Omental fat pad (tissue), 4 donors: ENCODE data around the gene OGDH. TPM values are rescaled to one million over a fixed set of nuclear protein-coding genes. Genes with fewer than 3 reads are reported as not detected.

Experiments
- ATAC-seq: fragments of 150-250 bp; one replicate; pipeline ENCODE4 v1.9.1; 2016; ENCODE audit warnings: mild to moderate bottlenecking, moderate library complexity; ENCODE audit not compliant: low FRiP score
- DNase-seq: peaks from one replicate; pipeline ENCODE4 v3.0.0-alpha.2; 2019; ENCODE audit warnings: low spot score
- total RNA-seq, 4 donors: library from RNA; depleted of rRNA; stranded (reverse); fragments of >200 nt; gene quantifications; one replicate each; pipeline ENCODE4 v1.1.0, GENCODE V29; 2016
- TF ChIP-seq, protein P1 (sequence below), 3 donors: fragments of 450-650 bp; IDR thresholded peaks; one replicate each; pipeline ENCODE4 v1.5.1; 2016 to 2017; ENCODE audit warnings: antibody characterized with exemption in 3 of 3, mild to moderate bottlenecking in 3 of 3, moderate library complexity in 2 of 3

The OGDH gene
- total RNA-seq, 4 donors from 2014 or later = 75.4 to 91.0 (median 82.0) TPM

DNA sequence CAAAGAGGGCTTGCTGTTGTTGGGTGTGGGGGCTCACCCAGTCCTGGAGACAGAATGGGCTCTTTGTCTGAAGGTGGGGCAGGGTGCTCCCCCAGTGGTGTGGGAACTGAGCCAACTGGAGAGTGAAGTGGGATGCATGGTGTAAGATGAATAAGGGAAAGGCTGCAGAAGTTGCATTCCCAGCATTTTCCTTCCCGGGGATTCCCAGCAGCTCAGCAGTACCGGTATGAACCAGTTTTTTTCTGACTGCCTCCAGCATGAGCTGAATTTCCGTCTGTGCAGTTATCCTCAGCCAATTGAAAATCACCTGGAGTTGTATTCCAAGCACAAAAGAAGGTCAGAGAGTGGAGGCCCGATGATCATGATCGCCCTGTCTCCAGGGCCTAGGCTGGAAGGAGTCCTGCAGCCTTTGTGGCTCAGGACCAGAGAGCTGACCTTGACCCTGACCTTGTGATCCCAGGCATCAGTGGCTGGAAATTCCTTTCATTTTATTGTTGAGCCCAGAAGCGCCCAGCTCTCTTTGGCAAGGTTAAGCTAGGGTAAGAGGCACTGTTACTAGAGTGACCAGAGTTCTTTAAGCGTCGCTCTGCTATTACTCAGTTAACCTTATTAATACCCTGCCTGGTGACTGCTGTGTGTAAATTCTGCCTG, 33.4 kb downstream of the OGDH start:
- TF ChIP-seq, protein P1, sequence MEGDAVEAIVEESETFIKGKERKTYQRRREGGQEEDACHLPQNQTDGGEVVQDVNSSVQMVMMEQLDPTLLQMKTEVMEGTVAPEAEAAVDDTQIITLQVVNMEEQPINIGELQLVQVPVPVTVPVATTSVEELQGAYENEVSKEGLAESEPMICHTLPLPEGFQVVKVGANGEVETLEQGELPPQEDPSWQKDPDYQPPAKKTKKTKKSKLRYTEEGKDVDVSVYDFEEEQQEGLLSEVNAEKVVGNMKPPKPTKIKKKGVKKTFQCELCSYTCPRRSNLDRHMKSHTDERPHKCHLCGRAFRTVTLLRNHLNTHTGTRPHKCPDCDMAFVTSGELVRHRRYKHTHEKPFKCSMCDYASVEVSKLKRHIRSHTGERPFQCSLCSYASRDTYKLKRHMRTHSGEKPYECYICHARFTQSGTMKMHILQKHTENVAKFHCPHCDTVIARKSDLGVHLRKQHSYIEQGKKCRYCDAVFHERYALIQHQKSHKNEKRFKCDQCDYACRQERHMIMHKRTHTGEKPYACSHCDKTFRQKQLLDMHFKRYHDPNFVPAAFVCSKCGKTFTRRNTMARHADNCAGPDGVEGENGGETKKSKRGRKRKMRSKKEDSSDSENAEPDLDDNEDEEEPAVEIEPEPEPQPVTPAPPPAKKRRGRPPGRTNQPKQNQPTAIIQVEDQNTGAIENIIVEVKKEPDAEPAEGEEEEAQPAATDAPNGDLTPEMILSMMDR (IDR thresholded peaks at IDR 0.05) = no peak
- peak; percentile 64 for ATAC-seq
- no peak for DNase-seq

DNA sequence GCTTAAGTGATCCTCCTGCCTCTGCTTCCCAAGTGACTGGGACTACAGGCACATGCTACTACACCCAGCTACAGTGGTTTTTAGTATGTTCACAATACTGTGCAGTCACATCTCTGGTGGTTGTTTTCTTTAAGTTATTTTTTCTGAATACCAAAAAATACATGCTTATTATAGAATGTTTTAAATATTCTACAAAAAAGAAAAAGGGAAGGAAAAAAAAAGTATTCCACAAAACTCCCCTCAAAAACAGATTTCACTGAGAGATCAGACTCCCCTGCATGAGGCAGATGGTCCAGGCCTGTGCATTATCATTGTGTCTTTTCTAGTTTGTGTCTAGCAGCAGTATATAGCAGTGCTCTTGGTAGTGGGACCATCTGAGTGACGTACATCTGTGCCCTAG, 36.8 kb downstream of the OGDH start:
- TF ChIP-seq, protein P1 (IDR thresholded peaks at IDR 0.05) = no peak
- DNase-seq (no peak), ATAC-seq (no peak)

DNA sequence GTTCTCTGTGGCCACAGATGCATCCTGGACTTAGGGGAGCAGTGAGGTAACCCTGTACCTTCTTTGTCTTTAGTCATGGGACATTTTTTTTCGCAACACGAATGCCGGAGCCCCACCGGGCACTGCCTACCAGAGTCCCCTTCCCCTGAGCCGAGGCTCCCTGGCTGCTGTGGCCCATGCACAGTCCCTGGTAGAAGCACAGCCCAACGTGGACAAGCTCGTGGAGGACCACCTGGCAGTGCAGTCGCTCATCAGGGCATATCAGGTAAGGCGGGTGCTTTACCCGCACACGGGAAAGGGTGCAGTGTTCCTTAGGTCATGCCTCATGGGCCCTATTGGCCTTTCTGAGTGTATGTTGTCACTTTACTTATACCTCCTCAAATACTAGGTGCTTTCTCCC, 38.8 kb downstream of the OGDH start:
- ATAC-seq (no peak), DNase-seq (no peak)
- TF ChIP-seq, protein P1 (IDR thresholded peaks at IDR 0.05) = no peak

DNA sequence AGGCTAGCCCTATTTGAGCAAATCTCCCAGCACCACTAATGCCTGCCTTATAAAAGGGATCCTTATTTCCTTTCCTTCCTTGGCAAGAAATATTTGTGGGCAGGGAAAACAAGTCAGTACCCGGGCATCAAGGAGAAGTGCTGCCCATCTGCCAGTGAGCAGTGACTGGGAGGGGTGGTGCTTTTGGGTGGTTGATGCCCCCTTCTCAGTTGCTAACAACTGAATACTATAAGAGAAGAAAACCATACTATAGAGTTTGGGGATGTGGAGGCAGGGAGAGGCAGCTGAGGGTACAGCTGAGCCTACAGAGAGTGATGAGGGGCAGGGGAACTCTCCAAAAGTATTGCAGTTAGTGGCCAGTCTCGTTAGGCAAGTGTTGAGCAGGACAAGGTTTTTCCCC, 39.3 kb downstream of the OGDH start:
- ATAC-seq = no peak
- DNase-seq = no peak
- TF ChIP-seq, protein P1 (IDR thresholded peaks at IDR 0.05) = no peak

DNA sequence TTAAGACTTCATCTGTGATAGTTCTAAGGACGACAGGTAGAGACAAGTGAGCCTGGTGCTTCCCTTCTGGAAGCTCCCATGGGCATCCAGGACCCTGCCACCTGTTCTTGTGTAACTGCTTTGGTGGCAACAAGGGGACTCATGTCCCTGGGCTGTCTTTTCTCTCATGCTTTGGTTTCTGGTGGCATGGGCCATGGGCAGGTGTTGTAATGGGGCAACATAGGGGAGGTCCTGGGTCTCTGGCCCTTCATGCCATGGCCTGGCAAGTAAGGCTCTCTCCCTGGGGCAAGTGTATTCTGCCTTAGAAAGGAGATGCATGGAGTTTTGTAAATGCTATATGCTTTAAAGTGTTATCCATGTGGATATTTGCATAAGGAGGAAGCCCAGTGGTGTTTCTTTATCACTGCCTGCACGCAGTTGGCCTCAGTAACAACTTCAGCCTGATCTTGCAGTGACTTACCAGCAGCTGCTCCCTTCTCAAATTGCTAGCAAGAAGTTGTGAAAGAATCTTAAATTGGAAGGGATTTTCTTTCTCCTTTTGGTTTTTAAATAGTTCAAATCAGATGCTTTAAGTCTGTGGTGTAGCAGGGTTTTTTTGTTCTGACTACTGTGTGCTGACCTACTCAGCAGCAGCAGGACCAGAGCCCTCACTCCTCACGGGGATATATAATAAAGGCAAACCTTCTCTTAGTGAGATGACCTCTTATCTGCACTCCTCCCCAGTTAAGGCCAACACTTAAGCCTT, 39.9 kb downstream of the OGDH start:
- DNase-seq (no peak), ATAC-seq (no peak)
- TF ChIP-seq, protein P1 (IDR thresholded peaks at IDR 0.05) = no peak

DNA sequence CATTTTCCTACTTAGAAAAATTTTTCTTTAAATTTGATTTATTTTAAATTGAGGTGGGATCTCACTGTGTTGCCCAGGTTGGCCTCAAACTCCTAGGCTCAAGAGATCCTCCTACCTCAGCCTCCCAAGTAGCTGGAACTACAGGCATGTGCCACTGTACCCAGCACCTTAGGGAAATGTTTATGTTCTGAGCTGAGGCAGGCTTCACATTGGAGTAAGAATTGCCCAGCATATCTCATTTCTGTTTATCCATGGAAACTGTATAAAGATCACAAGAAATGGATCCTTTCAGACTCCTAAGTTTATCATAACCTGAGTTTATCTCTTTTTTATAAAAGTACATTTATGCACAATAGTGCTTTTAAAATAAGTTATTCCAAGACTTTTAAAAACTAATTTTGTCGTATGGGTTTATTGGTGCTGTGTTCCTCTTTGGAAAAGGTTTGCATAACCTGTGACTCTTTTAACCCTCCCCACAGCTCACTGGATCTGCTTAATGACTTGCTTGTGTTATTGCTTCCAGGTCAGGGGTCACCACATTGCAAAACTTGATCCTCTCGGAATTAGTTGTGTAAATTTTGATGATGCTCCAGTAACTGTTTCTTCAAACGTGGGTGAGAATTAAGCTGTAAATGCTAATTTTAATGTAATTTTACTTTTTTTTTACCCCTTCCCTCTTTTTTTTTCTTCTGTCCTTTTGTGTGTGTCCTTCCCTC, 40.7 kb downstream of the OGDH start:
- ATAC-seq (no peak), DNase-seq (no peak)
- TF ChIP-seq, protein P1 (IDR thresholded peaks at IDR 0.05) = no peak
